Mucosa of gallbladder (tissue), 1 donor: ENCODE measurements around the gene GPC6. TPM values are rescaled to one million over a fixed set of nuclear protein-coding genes. Genes with fewer than 3 reads are reported as not detected.

Source experiments
- DNase-seq: peaks from one replicate; pipeline ENCODE4 v3.0.0-alpha.2; 2020; ENCODE audit warnings: low spot score
- total RNA-seq: library from RNA; stranded (reverse); gene quantifications from one replicate; pipeline ENCODE4 v1.2.1, GENCODE V29; 2021
- donor health status: DM: no; HTN: no; CAD: no.

The GPC6 gene
- total RNA-seq, 1 donor from 2014 or later, result 24.0 TPM

GRCh38 chr13:94168783-94169453 is 942.3 kb downstream of the GPC6 start:
- no peak for DNase-seq

- no peak for DNase-seq
Measured at GRCh38 chr13:94169454-94170144, 943.0 kb downstream of the GPC6 start.

- no peak for DNase-seq
Measured at GRCh38 chr13:94170145-94170571, 943.6 kb downstream of the GPC6 start.

GRCh38 chr13:94172416-94172815 is 945.8 kb downstream of the GPC6 start:
- DNase-seq, result no peak

- no peak for DNase-seq
Measured at GRCh38 chr13:94173312-94173854, 946.8 kb downstream of the GPC6 start.

- DNase-seq, result no peak
Measured at GRCh38 chr13:94174009-94174408, 947.4 kb downstream of the GPC6 start.

- no peak for DNase-seq
Measured at GRCh38 chr13:94175076-94175475, 948.5 kb downstream of the GPC6 start.

GRCh38 chr13:94176561-94176960 is 950.0 kb downstream of the GPC6 start:
- DNase-seq, result no peak

- DNase-seq, result no peak
Measured at GRCh38 chr13:94177041-94177440, 950.4 kb downstream of the GPC6 start.

- DNase-seq, result no peak
Measured at GRCh38 chr13:94178625-94179244, 952.1 kb downstream of the GPC6 start.

- no peak for DNase-seq
Measured at GRCh38 chr13:94181461-94182107, 955.0 kb downstream of the GPC6 start.

GRCh38 chr13:94182185-94182761 is 955.7 kb downstream of the GPC6 start:
- DNase-seq, result peak; percentile 16

GRCh38 chr13:94186470-94186869 is 959.9 kb downstream of the GPC6 start:
- DNase-seq, result no peak

- DNase-seq, result no peak
Measured at GRCh38 chr13:94188201-94188854, 961.7 kb downstream of the GPC6 start.

GRCh38 chr13:94192431-94192975 is 965.9 kb downstream of the GPC6 start:
- DNase-seq, result no peak

- no peak for DNase-seq
Measured at GRCh38 chr13:94195715-94196114, 969.1 kb downstream of the GPC6 start.

GRCh38 chr13:94196413-94196812 is 969.8 kb downstream of the GPC6 start:
- DNase-seq, result no peak

GRCh38 chr13:94198681-94199080 is 972.1 kb downstream of the GPC6 start:
- no peak for DNase-seq

- no peak for DNase-seq
Measured at GRCh38 chr13:94199135-94199534, 972.5 kb downstream of the GPC6 start.

GRCh38 chr13:94201022-94201421 is 974.4 kb downstream of the GPC6 start:
- DNase-seq, result no peak

- DNase-seq, result no peak
Measured at GRCh38 chr13:94204163-94204562, 977.6 kb downstream of the GPC6 start.
